LNCaP clone FGC (cell line): ENCODE data around the gene OR4E2.

ENCODE experiments used
- DNase-seq: peaks from one replicate; pipeline ENCODE4 v3.0.0-alpha.2; 2011; ENCODE audit warnings: low read depth
- H3K4me3 ChIP-seq: 2 replicates; pipeline ENCODE4 v1.5.1; 2011; ENCODE audit warnings: mild to moderate bottlenecking, low read depth, low read length, control low read depth
- CTCF ChIP-seq: IDR thresholded peaks from 2 replicates; pipeline ENCODE4 v1.5.1; 2012; ENCODE audit warnings: mild to moderate bottlenecking; ENCODE audit not compliant: control insufficient read depth, insufficient read depth; ENCODE audit errors: extremely low read depth

OR4E2 gene

DNA sequence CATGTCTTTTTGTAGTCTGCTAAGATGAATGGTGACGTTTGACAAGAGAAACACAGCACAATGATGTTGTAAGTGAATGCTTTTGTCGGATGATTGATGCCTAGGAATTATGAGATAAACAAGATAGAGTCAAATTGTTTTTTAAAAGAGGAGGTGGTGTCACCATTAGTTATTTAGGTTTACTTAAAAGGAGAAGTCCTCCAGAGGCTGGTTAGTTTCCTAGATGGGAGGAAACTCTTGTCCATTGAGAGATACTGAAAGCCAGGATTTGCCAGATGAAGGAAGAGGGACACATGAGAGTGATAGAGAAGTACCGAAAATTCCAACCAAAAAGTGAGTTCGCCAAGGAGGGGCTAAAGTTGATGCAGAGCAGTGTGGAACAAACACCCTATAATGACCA, 18.8 kb upstream of the OR4E2 start, which contains the start of gene OR10G2:
OR10G2 (minus strand) TSS at position 101 of the 400 bp plus-strand sequence; CDS start at position 3, 98 bp downstream.
- H3K4me3 ChIP-seq: no peak within 1 kb of the TSS
- DNase-seq: no peak
- no peak for TF ChIP-seq CTCF

- DNase-seq: no peak
- no peak overlapping the region for H3K4me3 ChIP-seq
- no peak for TF ChIP-seq CTCF
Observed at GRCh38 chr14:21642683-21643082, 11.0 kb upstream of the OR4E2 start.

DNA sequence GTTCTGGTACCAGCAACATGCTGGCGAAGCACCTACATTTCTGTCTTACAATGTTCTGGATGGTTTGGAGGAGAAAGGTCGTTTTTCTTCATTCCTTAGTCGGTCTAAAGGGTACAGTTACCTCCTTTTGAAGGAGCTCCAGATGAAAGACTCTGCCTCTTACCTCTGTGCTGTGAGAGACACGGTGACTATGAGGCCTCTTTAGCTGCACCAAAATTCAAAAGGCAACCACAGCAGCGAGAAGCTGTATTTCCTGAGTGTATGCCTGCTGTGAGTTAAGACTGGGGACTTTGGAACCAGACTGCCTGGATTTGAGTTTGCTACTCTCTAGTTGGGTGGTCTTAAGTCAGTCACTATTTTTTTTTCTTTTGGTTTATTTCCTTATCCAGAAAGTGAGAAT, 10.2 kb upstream of the OR4E2 start:
- TF ChIP-seq CTCF: no peak
- no peak for DNase-seq
- H3K4me3 ChIP-seq: no peak overlapping the region

DNA sequence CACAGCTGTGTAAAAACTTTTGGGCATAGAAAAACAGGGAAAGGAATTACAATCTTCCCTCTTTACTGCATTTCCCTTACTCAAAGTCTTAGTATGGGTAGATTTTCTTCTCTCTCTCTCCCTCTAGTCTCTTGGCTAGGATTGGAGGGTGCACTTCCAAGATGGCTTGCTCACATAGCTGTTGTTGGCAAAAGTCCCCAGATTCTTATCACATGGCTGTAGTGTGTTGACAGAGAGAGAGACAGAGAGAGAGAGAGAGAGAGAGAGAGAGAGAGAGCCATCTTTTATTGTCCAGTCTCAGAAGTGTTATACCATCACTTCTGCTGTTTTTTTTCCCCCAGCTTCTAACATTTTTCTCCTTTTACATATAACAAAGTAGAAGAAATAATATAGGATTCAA, 6.3 kb upstream of the OR4E2 start:
- 0 out of 2 replicates have a peak, but pooled peaks have one; percentile 2 for TF ChIP-seq CTCF
- no peak overlapping the region for H3K4me3 ChIP-seq
- DNase-seq: peak; percentile 94

DNA sequence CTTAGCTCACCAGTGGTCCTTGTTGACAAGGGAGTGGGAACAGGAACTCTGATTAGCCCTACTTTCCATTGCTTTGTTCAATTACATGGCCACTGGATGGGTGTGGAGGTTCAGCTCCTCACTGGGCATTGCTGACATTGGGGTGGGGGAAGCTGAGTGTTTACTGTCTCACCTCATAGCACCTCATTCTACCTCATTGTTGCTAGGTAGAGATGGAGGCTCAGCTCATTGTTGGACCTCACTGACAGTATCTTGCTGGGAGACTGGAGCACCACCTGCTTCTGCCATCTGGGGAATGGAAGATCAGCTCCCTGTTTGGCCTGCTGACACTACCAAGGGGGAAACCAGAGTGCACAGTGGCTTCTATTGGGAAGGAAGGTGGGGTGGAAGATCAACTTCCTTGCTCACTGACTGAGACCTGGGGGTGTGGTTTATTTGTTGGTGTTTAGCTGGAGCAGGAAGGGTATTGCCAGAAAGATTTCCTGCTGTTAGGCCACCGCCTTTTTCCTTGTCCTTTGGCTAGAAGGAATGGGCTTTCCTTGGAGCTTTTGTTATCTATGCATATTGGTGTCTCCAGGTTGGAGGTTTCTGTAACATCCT, 1.3 kb upstream of the OR4E2 start:
- TF ChIP-seq CTCF: no peak
- DNase-seq: no peak
- no peak overlapping the region for H3K4me3 ChIP-seq

- TF ChIP-seq CTCF: no peak
- no peak overlapping the region for H3K4me3 ChIP-seq
- DNase-seq: no peak
Observed at GRCh38 chr14:21654215-21654614, 580 bp downstream of the OR4E2 start.

DNA sequence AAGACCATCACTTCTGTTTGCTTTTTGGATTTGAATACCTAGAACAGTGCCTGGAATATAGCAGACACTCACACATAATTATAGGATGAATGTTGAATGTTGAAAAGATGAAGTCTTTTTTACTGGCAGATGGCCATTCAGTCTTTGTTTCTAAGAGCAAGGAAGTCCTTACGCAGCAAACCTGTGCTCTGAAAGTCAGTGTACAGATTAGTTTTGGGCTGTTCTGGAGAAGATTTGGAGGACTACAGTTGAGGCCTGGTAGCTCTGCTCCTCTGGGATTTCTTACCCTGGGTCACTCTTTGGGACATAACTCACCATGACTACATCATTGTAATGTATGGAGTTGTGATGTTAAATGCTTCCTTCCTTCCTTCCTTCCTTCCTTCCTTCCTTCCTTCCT, 3.3 kb downstream of the OR4E2 start:
- TF ChIP-seq CTCF: no peak
- H3K4me3 ChIP-seq: no peak overlapping the region
- no peak for DNase-seq
